WTC11 (cell line): ENCODE measurements around the gene EFCC1. TPM values are rescaled to one million over a fixed set of nuclear protein-coding genes. Genes with fewer than 3 reads are reported as not detected.

Experiments used
- ATAC-seq: fragments of 200-7000 bp; cut with Tn5 transposase; 2 replicates; pipeline ENCODE4 v1.10.0; 2021; ENCODE audit warnings: mild to moderate bottlenecking, moderate library complexity
- CTCF ChIA-PET: fragments of 300-600 bp; sonication (Branson Sonifier 250); formaldehyde crosslinking; loops from one replicate; lab custom pipeline; 2021; ENCODE audit warnings: antibody characterized with exemption; lab: Charles Lee
- POLR2A ChIA-PET: fragments of 350-600 bp; sonication (Branson Sonifier 250); formaldehyde crosslinking; loops from one replicate; lab custom pipeline; 2021; ENCODE audit warnings: antibody characterized with exemption; lab: Charles Lee
- DNase-seq: peaks from one replicate; pipeline ENCODE4 v3.0.0; 2021; ENCODE audit warnings: low spot score
- H3K27ac Mint-ChIP-seq: 2 replicates; pipeline ENCODE4 v1.8.0; 2021; ENCODE audit warnings: mixed read lengths
- H3K27me3 Mint-ChIP-seq: 2 replicates; pipeline ENCODE4 v1.8.0; 2021; ENCODE audit warnings: low read depth, mild to moderate bottlenecking, moderate library complexity, mixed read lengths
- H3K36me3 Mint-ChIP-seq: 2 replicates; pipeline ENCODE4 v1.8.0; 2021; ENCODE audit warnings: mixed read lengths
- H3K4me1 Mint-ChIP-seq: 2 replicates; pipeline ENCODE4 v1.8.0; 2022; ENCODE audit warnings: mixed read lengths
- H3K4me3 Mint-ChIP-seq: 2 replicates; pipeline ENCODE4 v1.8.0; 2021; ENCODE audit warnings: mild to moderate bottlenecking, moderate library complexity, mixed read lengths
- H3K9me3 Mint-ChIP-seq: 2 replicates; pipeline ENCODE4 v1.8.0; 2021; ENCODE audit warnings: mixed read lengths
- CREB1 ChIP-seq: sonication (generic); formaldehyde crosslinking; IDR thresholded peaks from 2 replicates; pipeline ENCODE4 v1.8.0; 2023; ENCODE audit warnings: mild to moderate bottlenecking, missing genetic modification reagents
- FOXK1 ChIP-seq: sonication (generic); formaldehyde crosslinking; IDR thresholded peaks from 2 replicates; pipeline ENCODE4 v1.8.0; 2022; ENCODE audit warnings: mild to moderate bottlenecking, moderate library complexity, missing genetic modification reagents
- IRF2 ChIP-seq: sonication (generic); formaldehyde crosslinking; IDR thresholded peaks from 2 replicates; pipeline ENCODE4 v1.8.0; 2022; ENCODE audit warnings: low read depth, missing genetic modification reagents, borderline replicate concordance
- KAT7 ChIP-seq: sonication (generic); formaldehyde crosslinking; IDR thresholded peaks from 2 replicates; pipeline ENCODE4 v1.8.1; 2023; ENCODE audit warnings: missing genetic modification reagents, mild to moderate bottlenecking, borderline replicate concordance
- NFATC4 ChIP-seq: fragments of 250-450 bp; sonication (Bioruptor Pico); IDR thresholded peaks from 2 replicates; pipeline ENCODE4 v1.9.0; 2021; ENCODE audit warnings: mild to moderate bottlenecking
- NFYB ChIP-seq: sonication (generic); formaldehyde crosslinking; conservative IDR thresholded peaks from 2 replicates; pipeline ENCODE4 v1.8.0; 2022; ENCODE audit warnings: low read depth, missing genetic modification reagents
- SMAD3 ChIP-seq: sonication (generic); formaldehyde crosslinking; IDR thresholded peaks from 2 replicates; pipeline ENCODE4 v1.8.0; 2022; ENCODE audit warnings: missing genetic modification reagents, mild to moderate bottlenecking, borderline replicate concordance
- ZNF317 ChIP-seq: sonication (generic); formaldehyde crosslinking; IDR thresholded peaks from 2 replicates; pipeline ENCODE4 v1.8.1; 2023; ENCODE audit warnings: low read depth, mild to moderate bottlenecking, moderate library complexity, missing genetic modification reagents, borderline replicate concordance
- ZNF423 ChIP-seq: fragments of 250-450 bp; sonication (Bioruptor Pico); IDR thresholded peaks from 2 replicates; pipeline ENCODE4 v2.1.2; 2022; ENCODE audit warnings: mild to moderate bottlenecking, moderate library complexity
- total RNA-seq: library from RNA; stranded (reverse); gene quantifications from 3 replicates; pipeline ENCODE4 v1.2.3, GENCODE V29; 2021
- TF ChIP-seq, protein P1 (sequence below): sonication (generic); formaldehyde crosslinking; IDR thresholded peaks from 2 replicates; pipeline ENCODE4 v1.8.1; 2022; ENCODE audit warnings: low read depth, mild to moderate bottlenecking, moderate library complexity, missing genetic modification reagents, borderline replicate concordance
- TF ChIP-seq, protein P2 (sequence below): sonication (generic); formaldehyde crosslinking; IDR thresholded peaks from 2 replicates; pipeline ENCODE4 v1.8.0; 2022; ENCODE audit warnings: mild to moderate bottlenecking, missing genetic modification reagents
- TF ChIP-seq, protein P3 (sequence below): sonication (generic); formaldehyde crosslinking; IDR thresholded peaks from 2 replicates; pipeline ENCODE4 v1.8.1; 2023; ENCODE audit warnings: mild to moderate bottlenecking, missing genetic modification reagents
- TF ChIP-seq, protein P4 (sequence below): sonication (generic); formaldehyde crosslinking; IDR thresholded peaks from 2 replicates; pipeline ENCODE4 v1.8.0; 2022; ENCODE audit warnings: missing genetic modification reagents
- TF ChIP-seq, protein P5 (sequence below): fragments of 250-450 bp; sonication (Bioruptor Pico); IDR thresholded peaks from 2 replicates; pipeline ENCODE4 v1.9.0; 2021; ENCODE audit warnings: mild to moderate bottlenecking, borderline replicate concordance
- TF ChIP-seq, protein P6 (sequence below): sonication (generic); formaldehyde crosslinking; IDR thresholded peaks from 2 replicates; pipeline ENCODE4 v1.8.0; 2023; ENCODE audit warnings: missing genetic modification reagents, mild to moderate bottlenecking, borderline replicate concordance
- TF ChIP-seq, protein P7 (sequence below): fragments of 200-600 bp; IDR thresholded peaks from 2 replicates; pipeline ENCODE4 v1.8.0; 2022; ENCODE audit warnings: antibody characterized with exemption

EFCC1 gene
- total RNA-seq, 1 experiment from 2014 or later: 0.31 TPM

DNA sequence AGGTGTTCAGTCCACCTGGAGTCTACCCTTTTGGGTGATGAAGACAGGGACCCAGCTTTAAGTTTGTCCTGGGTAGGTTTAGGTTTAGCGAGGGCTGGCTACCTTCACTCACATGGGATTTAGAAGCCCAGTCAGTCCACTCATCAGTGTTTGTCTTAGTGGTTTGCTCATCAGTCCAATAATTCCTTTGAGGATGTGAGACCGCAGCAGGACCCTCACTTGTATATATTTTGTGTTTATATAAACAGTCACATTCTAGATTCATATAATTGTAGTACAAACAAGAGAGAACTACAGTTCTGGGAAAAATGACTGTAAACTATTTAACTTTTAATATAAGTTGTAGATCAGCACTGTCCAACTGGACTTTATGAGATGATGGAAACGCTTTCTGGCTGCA, 18.2 kb downstream of the EFCC1 start:
- ATAC-seq (no peak), DNase-seq (no peak)
- ChIA-PET POLR2A (no interaction called here), CTCF (interaction anchor here (1.0 to 1.2 kb wide), 4 partner anchors 15 to 230 kb away, joined by 3 to 7 read pairs (median 4); partner anchors contain the start of gene COPG1)
- no peaks in the 10 kb centered on the region for H3K9me3 Mint-ChIP-seq
- H3K27me3 Mint-ChIP-seq: peaks cover 9% of the 10 kb centered on the region
- no peak overlapping the region for H3K4me3 Mint-ChIP-seq
- no peak for TF ChIP-seq ZNF317 (CRISPR knock-in tag)
- no peak for TF ChIP-seq FOXK1 (CRISPR knock-in tag)
- no peak for TF ChIP-seq SMAD3
- TF ChIP-seq, protein P1, sequence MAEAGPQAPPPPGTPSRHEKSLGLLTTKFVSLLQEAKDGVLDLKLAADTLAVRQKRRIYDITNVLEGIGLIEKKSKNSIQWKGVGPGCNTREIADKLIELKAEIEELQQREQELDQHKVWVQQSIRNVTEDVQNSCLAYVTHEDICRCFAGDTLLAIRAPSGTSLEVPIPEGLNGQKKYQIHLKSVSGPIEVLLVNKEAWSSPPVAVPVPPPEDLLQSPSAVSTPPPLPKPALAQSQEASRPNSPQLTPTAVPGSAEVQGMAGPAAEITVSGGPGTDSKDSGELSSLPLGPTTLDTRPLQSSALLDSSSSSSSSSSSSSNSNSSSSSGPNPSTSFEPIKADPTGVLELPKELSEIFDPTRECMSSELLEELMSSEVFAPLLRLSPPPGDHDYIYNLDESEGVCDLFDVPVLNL (CRISPR knock-in tag): no peak
- no peak for TF ChIP-seq CREB1 (CRISPR knock-in tag)
- no peak for TF ChIP-seq NFATC4 (CRISPR knock-in tag)
- TF ChIP-seq, protein P2, sequence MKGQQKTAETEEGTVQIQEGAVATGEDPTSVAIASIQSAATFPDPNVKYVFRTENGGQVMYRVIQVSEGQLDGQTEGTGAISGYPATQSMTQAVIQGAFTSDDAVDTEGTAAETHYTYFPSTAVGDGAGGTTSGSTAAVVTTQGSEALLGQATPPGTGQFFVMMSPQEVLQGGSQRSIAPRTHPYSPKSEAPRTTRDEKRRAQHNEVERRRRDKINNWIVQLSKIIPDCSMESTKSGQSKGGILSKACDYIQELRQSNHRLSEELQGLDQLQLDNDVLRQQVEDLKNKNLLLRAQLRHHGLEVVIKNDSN (CRISPR knock-in tag): no peak
- TF ChIP-seq, all 79 proteins: peak for 0
- H3K36me3 Mint-ChIP-seq: no peaks in the 10 kb centered on the region
- H3K4me1 Mint-ChIP-seq: peaks cover 7% of the 10 kb centered on the region
- H3K27ac Mint-ChIP-seq: no peak overlapping the region

DNA sequence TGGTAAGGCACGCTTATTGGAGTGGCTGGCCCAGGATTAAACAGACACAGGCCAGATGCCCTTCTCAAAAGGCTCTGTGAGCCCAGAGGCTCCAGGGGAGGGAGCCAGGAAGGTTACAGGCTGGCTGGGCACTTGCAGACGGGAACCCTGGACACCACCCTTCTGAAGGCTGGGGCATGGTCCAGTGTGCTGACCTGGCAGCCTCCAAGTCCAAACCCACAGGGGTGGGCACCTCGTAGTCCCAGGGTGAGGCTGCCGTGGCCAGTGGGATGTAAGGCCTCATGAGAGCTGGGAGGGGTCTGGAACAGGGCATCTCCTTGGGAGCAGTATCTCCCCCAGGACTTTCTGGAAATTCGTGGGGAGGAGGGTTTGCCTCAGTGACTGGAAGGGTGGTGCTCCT, 19.6 kb downstream of the EFCC1 start:
- peaks cover 5% of the 10 kb centered on the region for H3K4me1 Mint-ChIP-seq
- CTCF ChIA-PET: interaction anchor here (0.9 kb wide), 1 partner anchor 26 kb away, joined by 3 read pairs; no protein-coding TSS in a partner anchor
- H3K9me3 Mint-ChIP-seq: no peaks in the 10 kb centered on the region
- H3K36me3 Mint-ChIP-seq: no peaks in the 10 kb centered on the region
- no peak for DNase-seq
- no peak overlapping the region for H3K4me3 Mint-ChIP-seq
- H3K27ac Mint-ChIP-seq: no peak overlapping the region
- H3K27me3 Mint-ChIP-seq: peaks cover 24% of the 10 kb centered on the region
- ATAC-seq: no peak
- POLR2A ChIA-PET: no interaction called here
- TF ChIP-seq, protein P3, sequence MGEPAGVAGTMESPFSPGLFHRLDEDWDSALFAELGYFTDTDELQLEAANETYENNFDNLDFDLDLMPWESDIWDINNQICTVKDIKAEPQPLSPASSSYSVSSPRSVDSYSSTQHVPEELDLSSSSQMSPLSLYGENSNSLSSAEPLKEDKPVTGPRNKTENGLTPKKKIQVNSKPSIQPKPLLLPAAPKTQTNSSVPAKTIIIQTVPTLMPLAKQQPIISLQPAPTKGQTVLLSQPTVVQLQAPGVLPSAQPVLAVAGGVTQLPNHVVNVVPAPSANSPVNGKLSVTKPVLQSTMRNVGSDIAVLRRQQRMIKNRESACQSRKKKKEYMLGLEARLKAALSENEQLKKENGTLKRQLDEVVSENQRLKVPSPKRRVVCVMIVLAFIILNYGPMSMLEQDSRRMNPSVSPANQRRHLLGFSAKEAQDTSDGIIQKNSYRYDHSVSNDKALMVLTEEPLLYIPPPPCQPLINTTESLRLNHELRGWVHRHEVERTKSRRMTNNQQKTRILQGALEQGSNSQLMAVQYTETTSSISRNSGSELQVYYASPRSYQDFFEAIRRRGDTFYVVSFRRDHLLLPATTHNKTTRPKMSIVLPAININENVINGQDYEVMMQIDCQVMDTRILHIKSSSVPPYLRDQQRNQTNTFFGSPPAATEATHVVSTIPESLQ (CRISPR knock-in tag): no peak
- no peak for TF ChIP-seq KAT7 (CRISPR knock-in tag)
- no peak for TF ChIP-seq IRF2 (CRISPR knock-in tag)
- TF ChIP-seq, protein P4, sequence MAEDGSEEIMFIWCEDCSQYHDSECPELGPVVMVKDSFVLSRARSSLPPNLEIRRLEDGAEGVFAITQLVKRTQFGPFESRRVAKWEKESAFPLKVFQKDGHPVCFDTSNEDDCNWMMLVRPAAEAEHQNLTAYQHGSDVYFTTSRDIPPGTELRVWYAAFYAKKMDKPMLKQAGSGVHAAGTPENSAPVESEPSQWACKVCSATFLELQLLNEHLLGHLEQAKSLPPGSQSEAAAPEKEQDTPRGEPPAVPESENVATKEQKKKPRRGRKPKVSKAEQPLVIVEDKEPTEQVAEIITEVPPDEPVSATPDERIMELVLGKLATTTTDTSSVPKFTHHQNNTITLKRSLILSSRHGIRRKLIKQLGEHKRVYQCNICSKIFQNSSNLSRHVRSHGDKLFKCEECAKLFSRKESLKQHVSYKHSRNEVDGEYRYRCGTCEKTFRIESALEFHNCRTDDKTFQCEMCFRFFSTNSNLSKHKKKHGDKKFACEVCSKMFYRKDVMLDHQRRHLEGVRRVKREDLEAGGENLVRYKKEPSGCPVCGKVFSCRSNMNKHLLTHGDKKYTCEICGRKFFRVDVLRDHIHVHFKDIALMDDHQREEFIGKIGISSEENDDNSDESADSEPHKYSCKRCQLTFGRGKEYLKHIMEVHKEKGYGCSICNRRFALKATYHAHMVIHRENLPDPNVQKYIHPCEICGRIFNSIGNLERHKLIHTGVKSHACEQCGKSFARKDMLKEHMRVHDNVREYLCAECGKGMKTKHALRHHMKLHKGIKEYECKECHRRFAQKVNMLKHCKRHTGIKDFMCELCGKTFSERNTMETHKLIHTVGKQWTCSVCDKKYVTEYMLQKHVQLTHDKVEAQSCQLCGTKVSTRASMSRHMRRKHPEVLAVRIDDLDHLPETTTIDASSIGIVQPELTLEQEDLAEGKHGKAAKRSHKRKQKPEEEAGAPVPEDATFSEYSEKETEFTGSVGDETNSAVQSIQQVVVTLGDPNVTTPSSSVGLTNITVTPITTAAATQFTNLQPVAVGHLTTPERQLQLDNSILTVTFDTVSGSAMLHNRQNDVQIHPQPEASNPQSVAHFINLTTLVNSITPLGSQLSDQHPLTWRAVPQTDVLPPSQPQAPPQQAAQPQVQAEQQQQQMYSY (CRISPR knock-in tag): no peak
- TF ChIP-seq, protein P5, sequence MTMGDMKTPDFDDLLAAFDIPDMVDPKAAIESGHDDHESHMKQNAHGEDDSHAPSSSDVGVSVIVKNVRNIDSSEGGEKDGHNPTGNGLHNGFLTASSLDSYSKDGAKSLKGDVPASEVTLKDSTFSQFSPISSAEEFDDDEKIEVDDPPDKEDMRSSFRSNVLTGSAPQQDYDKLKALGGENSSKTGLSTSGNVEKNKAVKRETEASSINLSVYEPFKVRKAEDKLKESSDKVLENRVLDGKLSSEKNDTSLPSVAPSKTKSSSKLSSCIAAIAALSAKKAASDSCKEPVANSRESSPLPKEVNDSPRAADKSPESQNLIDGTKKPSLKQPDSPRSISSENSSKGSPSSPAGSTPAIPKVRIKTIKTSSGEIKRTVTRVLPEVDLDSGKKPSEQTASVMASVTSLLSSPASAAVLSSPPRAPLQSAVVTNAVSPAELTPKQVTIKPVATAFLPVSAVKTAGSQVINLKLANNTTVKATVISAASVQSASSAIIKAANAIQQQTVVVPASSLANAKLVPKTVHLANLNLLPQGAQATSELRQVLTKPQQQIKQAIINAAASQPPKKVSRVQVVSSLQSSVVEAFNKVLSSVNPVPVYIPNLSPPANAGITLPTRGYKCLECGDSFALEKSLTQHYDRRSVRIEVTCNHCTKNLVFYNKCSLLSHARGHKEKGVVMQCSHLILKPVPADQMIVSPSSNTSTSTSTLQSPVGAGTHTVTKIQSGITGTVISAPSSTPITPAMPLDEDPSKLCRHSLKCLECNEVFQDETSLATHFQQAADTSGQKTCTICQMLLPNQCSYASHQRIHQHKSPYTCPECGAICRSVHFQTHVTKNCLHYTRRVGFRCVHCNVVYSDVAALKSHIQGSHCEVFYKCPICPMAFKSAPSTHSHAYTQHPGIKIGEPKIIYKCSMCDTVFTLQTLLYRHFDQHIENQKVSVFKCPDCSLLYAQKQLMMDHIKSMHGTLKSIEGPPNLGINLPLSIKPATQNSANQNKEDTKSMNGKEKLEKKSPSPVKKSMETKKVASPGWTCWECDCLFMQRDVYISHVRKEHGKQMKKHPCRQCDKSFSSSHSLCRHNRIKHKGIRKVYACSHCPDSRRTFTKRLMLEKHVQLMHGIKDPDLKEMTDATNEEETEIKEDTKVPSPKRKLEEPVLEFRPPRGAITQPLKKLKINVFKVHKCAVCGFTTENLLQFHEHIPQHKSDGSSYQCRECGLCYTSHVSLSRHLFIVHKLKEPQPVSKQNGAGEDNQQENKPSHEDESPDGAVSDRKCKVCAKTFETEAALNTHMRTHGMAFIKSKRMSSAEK (CRISPR knock-in tag): no peak
- no peak for TF ChIP-seq NFYB (CRISPR knock-in tag)
- TF ChIP-seq, protein P6, sequence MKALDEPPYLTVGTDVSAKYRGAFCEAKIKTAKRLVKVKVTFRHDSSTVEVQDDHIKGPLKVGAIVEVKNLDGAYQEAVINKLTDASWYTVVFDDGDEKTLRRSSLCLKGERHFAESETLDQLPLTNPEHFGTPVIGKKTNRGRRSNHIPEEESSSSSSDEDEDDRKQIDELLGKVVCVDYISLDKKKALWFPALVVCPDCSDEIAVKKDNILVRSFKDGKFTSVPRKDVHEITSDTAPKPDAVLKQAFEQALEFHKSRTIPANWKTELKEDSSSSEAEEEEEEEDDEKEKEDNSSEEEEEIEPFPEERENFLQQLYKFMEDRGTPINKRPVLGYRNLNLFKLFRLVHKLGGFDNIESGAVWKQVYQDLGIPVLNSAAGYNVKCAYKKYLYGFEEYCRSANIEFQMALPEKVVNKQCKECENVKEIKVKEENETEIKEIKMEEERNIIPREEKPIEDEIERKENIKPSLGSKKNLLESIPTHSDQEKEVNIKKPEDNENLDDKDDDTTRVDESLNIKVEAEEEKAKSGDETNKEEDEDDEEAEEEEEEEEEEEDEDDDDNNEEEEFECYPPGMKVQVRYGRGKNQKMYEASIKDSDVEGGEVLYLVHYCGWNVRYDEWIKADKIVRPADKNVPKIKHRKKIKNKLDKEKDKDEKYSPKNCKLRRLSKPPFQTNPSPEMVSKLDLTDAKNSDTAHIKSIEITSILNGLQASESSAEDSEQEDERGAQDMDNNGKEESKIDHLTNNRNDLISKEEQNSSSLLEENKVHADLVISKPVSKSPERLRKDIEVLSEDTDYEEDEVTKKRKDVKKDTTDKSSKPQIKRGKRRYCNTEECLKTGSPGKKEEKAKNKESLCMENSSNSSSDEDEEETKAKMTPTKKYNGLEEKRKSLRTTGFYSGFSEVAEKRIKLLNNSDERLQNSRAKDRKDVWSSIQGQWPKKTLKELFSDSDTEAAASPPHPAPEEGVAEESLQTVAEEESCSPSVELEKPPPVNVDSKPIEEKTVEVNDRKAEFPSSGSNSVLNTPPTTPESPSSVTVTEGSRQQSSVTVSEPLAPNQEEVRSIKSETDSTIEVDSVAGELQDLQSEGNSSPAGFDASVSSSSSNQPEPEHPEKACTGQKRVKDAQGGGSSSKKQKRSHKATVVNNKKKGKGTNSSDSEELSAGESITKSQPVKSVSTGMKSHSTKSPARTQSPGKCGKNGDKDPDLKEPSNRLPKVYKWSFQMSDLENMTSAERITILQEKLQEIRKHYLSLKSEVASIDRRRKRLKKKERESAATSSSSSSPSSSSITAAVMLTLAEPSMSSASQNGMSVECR (CRISPR knock-in tag): no peak
- no peak for TF ChIP-seq ZNF423
- TF ChIP-seq NFATC4 (CRISPR knock-in tag): no peak
- TF ChIP-seq, protein P7, sequence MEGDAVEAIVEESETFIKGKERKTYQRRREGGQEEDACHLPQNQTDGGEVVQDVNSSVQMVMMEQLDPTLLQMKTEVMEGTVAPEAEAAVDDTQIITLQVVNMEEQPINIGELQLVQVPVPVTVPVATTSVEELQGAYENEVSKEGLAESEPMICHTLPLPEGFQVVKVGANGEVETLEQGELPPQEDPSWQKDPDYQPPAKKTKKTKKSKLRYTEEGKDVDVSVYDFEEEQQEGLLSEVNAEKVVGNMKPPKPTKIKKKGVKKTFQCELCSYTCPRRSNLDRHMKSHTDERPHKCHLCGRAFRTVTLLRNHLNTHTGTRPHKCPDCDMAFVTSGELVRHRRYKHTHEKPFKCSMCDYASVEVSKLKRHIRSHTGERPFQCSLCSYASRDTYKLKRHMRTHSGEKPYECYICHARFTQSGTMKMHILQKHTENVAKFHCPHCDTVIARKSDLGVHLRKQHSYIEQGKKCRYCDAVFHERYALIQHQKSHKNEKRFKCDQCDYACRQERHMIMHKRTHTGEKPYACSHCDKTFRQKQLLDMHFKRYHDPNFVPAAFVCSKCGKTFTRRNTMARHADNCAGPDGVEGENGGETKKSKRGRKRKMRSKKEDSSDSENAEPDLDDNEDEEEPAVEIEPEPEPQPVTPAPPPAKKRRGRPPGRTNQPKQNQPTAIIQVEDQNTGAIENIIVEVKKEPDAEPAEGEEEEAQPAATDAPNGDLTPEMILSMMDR: no peak
